T-helper 17 cell (primary cell): Measurements from ENCODE around the gene LHB. TPM values are rescaled to one million over a fixed set of nuclear protein-coding genes. Genes with fewer than 3 reads are reported as not detected.
"Not testable (repeated sequence)": the region's sequence is repeated elsewhere in the genome, so short reads cannot be mapped to it uniquely, and the experiment has no call there.

Experiments used
- ATAC-seq: fragments of 150-1000 bp; cut with Tn5 transposase; 2 replicates; pipeline ENCODE4 v1.10.0; 2021; ENCODE audit warnings: mild to moderate bottlenecking, moderate library complexity
- DNase-seq, 3 donors: peaks; one replicate each; pipeline versions ENCODE4 v3.0.0 to v3.0.0-alpha.2; 2020 to 2021
- H3K9me3 ChIP-seq: one replicate; pipeline ENCODE4 v1.7.0; 2013; ENCODE audit warnings: low read length, mild to moderate bottlenecking; ENCODE audit not compliant: control insufficient read depth, poor library complexity, severe bottlenecking
- H3K27ac Mint-ChIP-seq: one replicate; pipeline ENCODE4 v1.8.0; 2022; ENCODE audit warnings: mild to moderate bottlenecking, moderate library complexity, mixed read lengths
- H3K27me3 Mint-ChIP-seq: one replicate; pipeline ENCODE4 v1.8.0; 2022; ENCODE audit warnings: mixed read lengths
- H3K36me3 Mint-ChIP-seq: one replicate; pipeline ENCODE4 v1.8.0; 2022; ENCODE audit warnings: low read depth, mixed read lengths
- H3K4me1 Mint-ChIP-seq: one replicate; pipeline ENCODE4 v1.8.0; 2022; ENCODE audit warnings: mild to moderate bottlenecking, mixed read lengths
- H3K4me3 Mint-ChIP-seq: one replicate; pipeline ENCODE4 v1.8.0; 2022; ENCODE audit warnings: mild to moderate bottlenecking, moderate library complexity, mixed read lengths
- total RNA-seq, 4 donors: library from RNA in 2 of 4; stranded (reverse) in 2 of 4; gene quantifications; one replicate each; pipeline ENCODE4 v1.2.3 and lab custom pipeline; 2022 to 2026

The LHB gene
- total RNA-seq (not detected), total RNA-seq (lab: John Stamatoyannopoulos, UW) (0.23 reads per million in 2 donors)

DNA sequence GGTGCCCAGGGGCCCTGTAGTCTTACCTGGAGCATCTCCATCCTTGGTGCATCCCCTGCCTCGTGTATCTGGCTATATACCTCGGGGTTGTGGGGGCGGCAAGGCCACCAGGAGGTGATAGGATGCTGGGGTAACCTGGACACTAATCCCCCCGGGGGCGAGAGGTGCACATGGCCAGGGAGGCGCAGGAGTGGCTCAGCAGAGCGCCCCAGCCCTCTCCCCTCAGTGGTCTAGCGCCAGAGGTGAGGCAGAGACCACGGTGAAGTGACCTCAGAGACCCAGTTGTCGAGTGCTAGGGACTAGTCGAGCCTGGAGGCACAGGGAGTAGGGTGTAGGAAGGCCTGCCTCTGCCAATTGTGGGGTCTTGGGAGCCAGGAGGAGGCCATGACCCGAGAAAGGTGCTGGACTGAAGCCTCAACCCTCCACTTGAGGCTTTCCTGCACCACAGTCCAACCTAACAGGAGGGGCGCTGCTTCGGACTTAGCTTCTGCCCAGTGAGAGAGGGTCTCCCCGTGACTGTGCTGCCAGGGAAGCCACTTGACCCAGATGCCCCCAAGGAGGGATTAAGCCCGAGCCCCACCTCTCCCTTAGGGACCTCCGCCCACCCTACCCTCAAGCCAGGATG, at the start of gene LHB:
Gene LHB, minus strand, starts transcription at position 51 of the 625 bp plus-strand sequence. Its CDS starts 10 bp downstream, at position 41.
- no peaks in the 10 kb centered on the region for H3K9me3 ChIP-seq
- peaks cover 22% of the 10 kb centered on the region for H3K4me1 Mint-ChIP-seq
- ATAC-seq: no peak
- H3K27me3 Mint-ChIP-seq: peaks cover 9% of the 10 kb centered on the region
- peak within 1 kb of the TSS; percentile 94 for H3K4me3 Mint-ChIP-seq
- DNase-seq: no peak
- no peak within 1 kb of the TSS for H3K27ac Mint-ChIP-seq
- no peaks in the 10 kb centered on the region for H3K36me3 Mint-ChIP-seq

DNA sequence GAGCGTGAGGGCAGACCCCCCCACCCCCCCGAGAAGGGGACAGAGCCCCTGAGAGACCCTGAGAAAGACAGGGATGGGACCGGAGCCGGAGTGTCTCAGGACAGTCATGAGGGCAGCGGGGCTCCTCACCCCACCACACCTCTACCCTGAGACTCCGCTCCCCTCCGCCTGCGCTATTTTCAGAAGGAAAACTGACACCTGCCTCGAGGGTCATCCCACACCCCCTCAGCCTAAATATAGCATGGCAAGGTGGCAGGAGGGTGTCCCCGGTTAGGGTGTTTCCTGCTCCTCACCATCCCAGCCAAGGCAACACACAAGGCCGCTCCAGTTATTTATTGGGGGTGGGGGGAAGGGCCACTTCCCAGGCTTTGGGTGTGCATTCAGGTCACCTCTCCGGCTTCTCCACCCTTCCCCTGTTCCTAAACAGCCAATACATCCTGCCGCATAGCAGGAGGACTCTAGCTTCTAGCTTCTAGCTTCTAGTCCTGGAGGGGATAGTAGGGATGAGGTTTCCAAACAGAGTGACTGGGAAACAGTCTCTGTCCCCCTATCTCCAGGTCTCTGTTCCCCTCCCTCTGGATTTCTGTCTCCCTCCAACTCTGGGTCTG, 49.1 kb upstream of the LHB start:
- H3K27me3 Mint-ChIP-seq: peaks cover 64% of the 10 kb centered on the region
- H3K36me3 Mint-ChIP-seq: peaks cover 9% of the 10 kb centered on the region
- no peaks in the 10 kb centered on the region for H3K9me3 ChIP-seq
- H3K4me1 Mint-ChIP-seq: peaks cover 4% of the 10 kb centered on the region
- H3K27ac Mint-ChIP-seq: no peak overlapping the region
- ATAC-seq (no peak), DNase-seq (no peak)
- H3K4me3 Mint-ChIP-seq: peak overlapping the region; percentile 45

- no peaks in the 10 kb centered on the region for H3K9me3 ChIP-seq
- H3K27me3 Mint-ChIP-seq: peaks cover 61% of the 10 kb centered on the region
- H3K4me1 Mint-ChIP-seq: peaks cover 4% of the 10 kb centered on the region
- ATAC-seq (no peak), DNase-seq (no peak)
- peaks cover 11% of the 10 kb centered on the region for H3K36me3 Mint-ChIP-seq
- H3K4me3 Mint-ChIP-seq: peak within 1 kb of the TSS; percentile 55
- no peak within 1 kb of the TSS for H3K27ac Mint-ChIP-seq
Observed at GRCh38 chr19:49064768-49065611, 48.1 kb upstream of the LHB start, which contains the start of gene NTF4. Gene NTF4 (minus strand): TSS chr19:49064818. CDS start chr19:49061997, 2,821 bp downstream.

DNA sequence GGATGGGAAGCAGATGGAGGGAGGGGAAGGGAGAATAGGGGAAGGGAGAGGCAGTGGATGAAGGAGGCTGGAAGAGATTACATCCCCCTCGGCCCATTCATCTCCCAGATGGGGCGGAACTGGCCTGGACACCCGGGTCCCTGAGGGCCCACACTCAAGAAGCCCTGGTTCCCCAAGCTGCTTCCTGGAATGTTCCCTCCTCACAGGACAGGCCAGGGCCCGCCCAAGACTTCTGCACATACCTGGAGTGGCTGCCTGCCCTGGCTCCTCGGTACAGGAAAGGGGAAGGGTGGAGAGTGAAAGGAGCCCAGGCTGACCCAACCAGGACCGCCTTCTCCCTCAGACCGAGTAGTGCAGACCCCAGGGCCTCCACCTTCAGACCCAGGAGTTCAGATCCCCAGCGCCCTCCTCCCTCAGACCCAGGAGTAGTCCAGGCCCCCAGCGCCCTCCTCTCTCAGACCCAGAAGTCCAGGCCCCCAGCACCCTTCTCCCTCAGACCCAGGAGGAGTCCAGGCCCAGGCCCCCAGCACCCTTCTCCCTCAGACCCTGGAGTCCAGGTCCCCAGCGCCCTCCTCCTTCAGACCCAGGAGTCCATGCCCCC, 47.2 kb upstream of the LHB start:
- Mint-ChIP-seq H3K27me3 (peaks cover 64% of the 10 kb centered on the region), H3K36me3 (peaks cover 15% of the 10 kb centered on the region), H3K4me1 (peaks cover 4% of the 10 kb centered on the region), H3K27ac (no peak overlapping the region), H3K4me3 (no peak overlapping the region)
- ATAC-seq (no peak), DNase-seq (no peak)
- no peaks in the 10 kb centered on the region for H3K9me3 ChIP-seq

GRCh38 chr19:49061445-49061844, 44.6 kb upstream of the LHB start:
- ATAC-seq: no peak
- peaks cover 20% of the 10 kb centered on the region for H3K4me1 Mint-ChIP-seq
- H3K36me3 Mint-ChIP-seq: peaks cover 13% of the 10 kb centered on the region
- no peaks in the 10 kb centered on the region for H3K9me3 ChIP-seq
- peaks cover 63% of the 10 kb centered on the region for H3K27me3 Mint-ChIP-seq
- no peak overlapping the region for H3K4me3 Mint-ChIP-seq
- DNase-seq: no peak
- no peak overlapping the region for H3K27ac Mint-ChIP-seq

DNA sequence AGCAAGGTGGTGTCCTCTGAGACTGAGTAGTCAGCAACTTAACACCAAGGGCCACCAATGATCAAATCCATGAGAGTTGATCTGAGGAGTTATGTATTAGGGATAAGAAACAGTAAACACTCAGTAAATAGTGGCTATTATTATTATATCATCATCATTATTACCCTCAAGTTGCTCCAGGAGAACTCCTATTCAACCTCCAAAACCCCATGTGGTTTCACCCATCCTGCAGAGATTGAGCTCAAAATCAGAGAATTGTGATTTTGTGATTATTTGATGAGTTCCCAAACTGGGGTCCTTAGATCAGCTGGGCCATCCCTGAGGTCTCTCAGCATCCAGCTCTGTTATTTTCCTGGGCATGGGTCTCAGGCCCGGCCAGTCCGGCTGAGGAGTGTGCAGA, 44.1 kb upstream of the LHB start:
- Mint-ChIP-seq H3K27me3 (peaks cover 59% of the 10 kb centered on the region), H3K36me3 (peaks cover 13% of the 10 kb centered on the region), H3K4me3 (no peak overlapping the region), H3K27ac (no peak overlapping the region), H3K4me1 (peaks cover 24% of the 10 kb centered on the region)
- no peaks in the 10 kb centered on the region for H3K9me3 ChIP-seq
- no peak for ATAC-seq
- no peak for DNase-seq

DNA sequence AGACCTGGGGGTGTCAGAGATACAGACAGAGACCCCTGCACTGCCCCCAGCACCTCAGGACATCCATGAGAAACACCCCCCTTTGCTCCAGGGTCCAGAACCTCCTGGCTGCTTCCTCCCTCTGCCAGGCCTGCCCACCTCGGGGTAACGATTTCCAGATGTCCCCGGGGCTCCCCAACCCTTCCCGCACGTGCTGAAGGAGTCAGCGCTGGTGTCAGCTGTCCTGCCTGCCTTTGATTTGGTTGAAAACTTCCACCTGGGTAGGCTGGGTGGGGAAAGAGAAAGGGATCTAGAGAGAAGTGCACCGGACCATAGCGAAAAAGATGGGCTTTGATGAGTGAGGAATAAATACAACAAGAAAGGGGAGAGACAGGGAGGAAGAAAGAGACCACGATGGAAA, 42.2 kb upstream of the LHB start:
- no peak overlapping the region for H3K27ac Mint-ChIP-seq
- H3K4me1 Mint-ChIP-seq: peaks cover 20% of the 10 kb centered on the region
- peaks cover 9% of the 10 kb centered on the region for H3K36me3 Mint-ChIP-seq
- peak overlapping the region; percentile 51 for H3K4me3 Mint-ChIP-seq
- DNase-seq (no peak), ATAC-seq (no peak)
- no peaks in the 10 kb centered on the region for H3K9me3 ChIP-seq
- H3K27me3 Mint-ChIP-seq: peaks cover 51% of the 10 kb centered on the region

- Mint-ChIP-seq H3K27me3 (peaks cover 48% of the 10 kb centered on the region), H3K4me1 (peaks cover 20% of the 10 kb centered on the region), H3K4me3 (peak overlapping the region; percentile 96), H3K36me3 (peaks cover 9% of the 10 kb centered on the region), H3K27ac (no peak overlapping the region)
- no peak for ATAC-seq
- no peaks in the 10 kb centered on the region for H3K9me3 ChIP-seq
- DNase-seq: no peak
Observed at GRCh38 chr19:49058562-49058961, 41.7 kb upstream of the LHB start.

DNA sequence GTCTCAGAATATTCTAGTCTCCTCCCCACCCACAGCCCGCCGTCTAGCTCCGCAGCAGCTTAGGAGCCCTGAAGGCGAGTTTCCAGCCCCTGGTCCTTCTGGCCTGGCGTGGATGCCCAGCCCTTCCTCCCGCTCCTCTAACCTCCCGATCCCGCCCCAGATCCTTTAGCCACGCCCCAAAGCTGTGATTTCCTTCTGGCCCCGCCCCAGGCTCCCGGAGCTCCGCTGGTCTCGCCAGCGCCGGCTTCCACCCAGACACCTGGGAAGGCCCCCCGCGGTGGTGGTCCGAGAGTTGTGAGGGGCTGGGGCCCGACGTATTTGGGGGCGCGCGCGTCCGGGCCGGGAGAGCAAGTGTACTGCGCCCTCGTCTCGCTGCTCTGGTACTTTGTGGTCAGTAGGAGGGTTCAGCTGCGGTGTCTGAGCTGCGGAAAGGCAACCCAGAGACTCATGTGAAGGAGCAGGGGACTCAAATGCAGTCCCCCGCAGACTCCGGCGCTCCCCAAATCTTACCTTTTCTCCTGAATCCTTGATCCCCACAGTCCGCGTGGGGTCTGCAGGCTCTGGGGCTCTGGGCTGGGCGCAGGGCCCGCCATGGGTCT, 40.8 kb upstream of the LHB start, which contains the start of gene CGB7:
Gene CGB7, minus strand, starts transcription at position 114 of the 599 bp plus-strand sequence. CDS start 2,374 bp downstream, outside the sequence.
- no peaks in the 10 kb centered on the region for H3K9me3 ChIP-seq
- peak; percentile 37 for ATAC-seq
- H3K4me3 Mint-ChIP-seq: peak within 1 kb of the TSS; percentile 96
- peaks cover 44% of the 10 kb centered on the region for H3K27me3 Mint-ChIP-seq
- peaks cover 20% of the 10 kb centered on the region for H3K4me1 Mint-ChIP-seq
- DNase-seq: peak; percentile 20 to 45 (median 34)
- peak within 1 kb of the TSS; percentile 68 for H3K27ac Mint-ChIP-seq
- peaks cover 9% of the 10 kb centered on the region for H3K36me3 Mint-ChIP-seq

DNA sequence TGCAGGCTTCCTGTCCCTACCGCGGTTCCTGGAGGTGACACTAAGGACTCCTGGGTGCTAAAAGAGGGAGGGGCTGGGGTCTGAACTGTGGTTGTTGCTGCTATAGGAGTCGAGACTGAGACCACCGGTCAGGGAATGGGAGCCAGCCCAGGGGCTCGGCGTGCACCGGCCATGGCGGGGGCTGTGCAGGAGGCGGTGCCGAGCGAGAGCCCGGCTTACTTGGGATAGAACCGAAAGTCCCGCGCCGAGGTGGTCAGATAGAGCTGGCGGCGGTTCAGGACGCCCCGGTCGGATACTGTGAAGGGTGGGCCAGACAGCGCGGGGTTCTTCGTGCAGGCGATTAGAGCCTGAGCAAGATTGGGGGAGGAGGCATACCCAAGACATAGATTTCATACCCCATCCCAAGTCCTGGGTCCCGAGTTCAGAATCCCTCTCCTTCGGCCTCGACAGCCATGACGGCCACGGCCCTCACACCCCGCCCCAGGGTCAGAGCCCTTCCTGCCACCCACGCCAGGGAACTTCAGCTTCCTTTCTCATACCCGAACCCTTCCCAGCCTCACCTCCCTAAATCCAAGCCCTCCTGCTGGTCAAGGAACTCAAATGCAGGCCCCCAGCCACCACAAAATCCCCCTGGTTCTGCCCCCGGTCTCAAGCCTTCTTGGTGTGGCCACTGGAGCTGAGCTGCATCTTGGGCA, 40.2 kb upstream of the LHB start:
- peaks cover 20% of the 10 kb centered on the region for H3K4me1 Mint-ChIP-seq
- DNase-seq, H3K9me3 ChIP-seq, ATAC-seq, H3K36me3 Mint-ChIP-seq: not testable (repeated sequence)
- H3K27ac Mint-ChIP-seq: peak overlapping the region; percentile 68
- peak overlapping the region; percentile 96 for H3K4me3 Mint-ChIP-seq
- H3K27me3 Mint-ChIP-seq: peaks cover 44% of the 10 kb centered on the region

DNA sequence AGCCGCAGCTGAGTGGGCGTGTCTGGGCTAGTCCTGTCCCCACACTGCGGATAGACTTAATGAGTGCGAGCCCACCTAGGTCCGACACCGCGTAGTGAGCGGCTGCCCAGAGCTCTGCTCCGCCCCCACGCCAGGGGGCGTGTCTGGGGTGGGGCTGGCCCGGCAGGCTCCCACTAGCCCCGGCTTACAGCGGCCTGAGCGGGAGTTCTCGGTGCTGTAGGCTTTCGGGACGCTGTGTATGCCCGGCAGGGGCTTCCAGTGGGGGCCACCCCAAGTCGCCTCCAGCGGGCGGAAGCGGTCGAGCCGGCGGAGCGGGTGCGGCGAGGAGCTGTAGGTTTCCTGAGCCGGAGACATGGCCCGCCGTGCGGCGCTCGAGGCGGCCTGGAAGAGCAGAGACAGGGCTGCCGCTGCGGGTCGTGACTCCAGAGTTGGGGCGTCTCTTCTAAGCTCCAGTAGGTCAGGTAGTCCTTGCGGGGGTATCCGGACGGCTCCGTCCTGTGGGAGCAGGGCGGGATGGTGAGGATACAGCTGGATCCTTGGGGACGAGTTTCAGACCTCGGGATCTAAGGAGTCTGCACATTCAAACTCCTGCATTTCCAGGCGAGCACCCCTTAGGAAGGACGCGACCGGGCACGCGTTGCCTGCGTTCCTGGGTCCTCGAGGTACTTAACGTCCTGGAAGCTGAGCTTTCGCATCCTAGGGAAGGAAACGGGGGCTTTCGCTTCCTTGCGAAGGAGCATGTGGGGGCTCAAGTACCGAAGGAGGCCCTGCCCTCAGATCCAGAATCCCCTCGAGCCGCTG, 39.4 kb upstream of the LHB start:
- no peak overlapping the region for H3K27ac Mint-ChIP-seq
- ATAC-seq (peak; percentile 85), DNase-seq (peak; percentile 44 to 58 (median 46))
- H3K4me3 Mint-ChIP-seq: peak overlapping the region; percentile 96
- peaks cover 20% of the 10 kb centered on the region for H3K4me1 Mint-ChIP-seq
- H3K27me3 Mint-ChIP-seq: peaks cover 38% of the 10 kb centered on the region
- peaks cover 9% of the 10 kb centered on the region for H3K36me3 Mint-ChIP-seq
- no peaks in the 10 kb centered on the region for H3K9me3 ChIP-seq
